ENCODE measurements around the gene CAMTA1. TPM values are rescaled to one million over a fixed set of nuclear protein-coding genes. Genes with fewer than 3 reads are reported as not detected.

Gene CAMTA1
- total and polyA plus RNA-seq, 9 of the 15 experiments (the other 6 are each of a cell fraction or from before 2014, with no cell fraction given): 43.9 to 161 (median 65.9) TPM

DNA sequence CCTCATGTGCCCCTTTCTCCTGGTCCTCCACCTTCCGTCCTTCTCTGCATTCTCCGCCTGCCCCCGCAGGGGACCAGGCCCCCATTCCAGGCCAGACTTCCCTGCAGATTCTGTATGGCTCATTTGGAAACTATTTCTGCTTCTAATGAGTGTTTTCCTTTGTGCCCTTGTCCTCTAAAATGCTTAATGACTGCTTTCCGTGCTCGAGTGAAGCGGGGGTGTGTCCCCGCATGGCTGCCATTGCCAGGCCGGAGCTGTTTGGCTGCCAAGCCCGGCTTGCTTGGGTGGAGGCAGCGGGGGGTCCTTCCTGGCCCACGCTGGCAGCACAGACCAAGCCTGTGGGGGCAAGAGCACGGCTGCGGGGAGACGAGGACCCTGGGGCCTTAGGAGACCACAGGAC is 686.6 kb downstream of the CAMTA1 start:
- Histone ChIP-seq H3K9me3 (replicated peaks; ENCODE audit: control insufficient read depth, insufficient read depth, low read depth, low read length) (no peaks in the 10 kb centered on the region), H3K27me3 (ENCODE audit: control insufficient read depth in 2 of 2, insufficient read depth in 2 of 2, low read length in 2 of 2) (peaks cover 23 to 95% of the 10 kb centered on the region in 2 experiments; a peak in 4 of 5 replicates), H3K4me2 (ENCODE audit: insufficient read depth, low read length) (no peak overlapping the region), H3K9ac (ENCODE audit: insufficient read depth in 1 of 2, low read depth in 2 of 2, low read length in 2 of 2) (no peak overlapping the region), H3K4me1 (replicated peaks in 1 of 2; ENCODE audit: control insufficient read depth in 2 of 2, insufficient read depth in 2 of 2, low read length in 2 of 2) (no peaks in the 10 kb centered on the region), H3K27ac (ENCODE audit: extremely low read depth, low read depth, low read length) (no peak overlapping the region), H3K36me3 (ENCODE audit: control insufficient read depth, insufficient read depth, low read length) (no peaks in the 10 kb centered on the region), H3K9me1 (ENCODE audit: control insufficient read depth, insufficient read depth, low read length) (no peaks in the 10 kb centered on the region), H3K4me3 (no peak overlapping the region), H2AFZ (ENCODE audit: low read depth, low read length) (no peak overlapping the region), H3K79me2 (ENCODE audit: control insufficient read depth, insufficient read depth, low read length) (no peaks in the 10 kb centered on the region), H4K20me1 (replicated peaks; ENCODE audit: control insufficient read depth, insufficient read depth, low read length) (peaks cover 20% of the 10 kb centered on the region; the same call in 1 of the 2 replicates)
- no peak for DNase-seq (ENCODE audit: extremely low read depth in 1 of 4, low spot score in 3 of 4)
- no peak for ATAC-seq
- in situ Hi-C loops (cut with MboI): no loop called here
- FAIRE-seq: no peak
- ChIA-PET POLR2A (no interaction called here), CTCF (ENCODE audit: low intra/inter-chr PET ratio) (no interaction called here)
- no TSS peak for BruUV-seq (replicated peaks)
- intact Hi-C loops (cut with micrococcal nuclease): no loop called here
- WGBS (ENCODE audit: insufficient coverage, low coverage, missing lambda C conversion rate): under 1% methylated on average over 14 of the region's 14 CpGs
- TF ChIP-seq SMARCE1 (IDR thresholded peaks at IDR 0.05) (no peak), STAG1 (CRISPR knock-in tag; IDR thresholded peaks at IDR 0.05; ENCODE audit: borderline replicate concordance) (no peak), RBM22 (IDR thresholded peaks at IDR 0.05; ENCODE audit: low read depth, low read length, poor library complexity, severe bottlenecking) (no peak), SREBF1 (IDR thresholded peaks at IDR 0.05; ENCODE audit: borderline replicate concordance, low read depth, low read length) (no peak), CHD4 (IDR thresholded peaks at IDR 0.05; ENCODE audit: insufficient read depth, insufficient replicate concordance, low read depth, low read length, poor library complexity, severe bottlenecking) (no peak), SIN3B (IDR thresholded peaks at IDR 0.05; ENCODE audit: low read depth) (no peak), GABPB2 (CRISPR knock-in tag; conservative IDR thresholded peaks at IDR 0.05) (no peak), HDAC8 (tag; IDR thresholded peaks at IDR 0.05) (no peak), ARID1B (IDR thresholded peaks at IDR 0.05) (no peak), NCOR1 (IDR thresholded peaks at IDR 0.05) (no peak), ZNF740 (CRISPR knock-in tag; IDR thresholded peaks at IDR 0.05) (no peak), ZNF740 (tag; IDR thresholded peaks at IDR 0.05) (no peak), TEAD1 (CRISPR knock-in tag; IDR thresholded peaks at IDR 0.05) (no peak), JUND (IDR thresholded peaks at IDR 0.05; ENCODE audit: borderline replicate concordance, low read depth, low read length) (no peak), JUND (tag; IDR thresholded peaks at IDR 0.05; ENCODE audit: borderline replicate concordance, low read depth, low read length) (no peak), KLF16 (IDR thresholded peaks at IDR 0.05) (no peak), KAT2B (IDR thresholded peaks at IDR 0.05; ENCODE audit: low read depth, low read length) (no peak)
- TF ChIP-seq, protein P1, sequence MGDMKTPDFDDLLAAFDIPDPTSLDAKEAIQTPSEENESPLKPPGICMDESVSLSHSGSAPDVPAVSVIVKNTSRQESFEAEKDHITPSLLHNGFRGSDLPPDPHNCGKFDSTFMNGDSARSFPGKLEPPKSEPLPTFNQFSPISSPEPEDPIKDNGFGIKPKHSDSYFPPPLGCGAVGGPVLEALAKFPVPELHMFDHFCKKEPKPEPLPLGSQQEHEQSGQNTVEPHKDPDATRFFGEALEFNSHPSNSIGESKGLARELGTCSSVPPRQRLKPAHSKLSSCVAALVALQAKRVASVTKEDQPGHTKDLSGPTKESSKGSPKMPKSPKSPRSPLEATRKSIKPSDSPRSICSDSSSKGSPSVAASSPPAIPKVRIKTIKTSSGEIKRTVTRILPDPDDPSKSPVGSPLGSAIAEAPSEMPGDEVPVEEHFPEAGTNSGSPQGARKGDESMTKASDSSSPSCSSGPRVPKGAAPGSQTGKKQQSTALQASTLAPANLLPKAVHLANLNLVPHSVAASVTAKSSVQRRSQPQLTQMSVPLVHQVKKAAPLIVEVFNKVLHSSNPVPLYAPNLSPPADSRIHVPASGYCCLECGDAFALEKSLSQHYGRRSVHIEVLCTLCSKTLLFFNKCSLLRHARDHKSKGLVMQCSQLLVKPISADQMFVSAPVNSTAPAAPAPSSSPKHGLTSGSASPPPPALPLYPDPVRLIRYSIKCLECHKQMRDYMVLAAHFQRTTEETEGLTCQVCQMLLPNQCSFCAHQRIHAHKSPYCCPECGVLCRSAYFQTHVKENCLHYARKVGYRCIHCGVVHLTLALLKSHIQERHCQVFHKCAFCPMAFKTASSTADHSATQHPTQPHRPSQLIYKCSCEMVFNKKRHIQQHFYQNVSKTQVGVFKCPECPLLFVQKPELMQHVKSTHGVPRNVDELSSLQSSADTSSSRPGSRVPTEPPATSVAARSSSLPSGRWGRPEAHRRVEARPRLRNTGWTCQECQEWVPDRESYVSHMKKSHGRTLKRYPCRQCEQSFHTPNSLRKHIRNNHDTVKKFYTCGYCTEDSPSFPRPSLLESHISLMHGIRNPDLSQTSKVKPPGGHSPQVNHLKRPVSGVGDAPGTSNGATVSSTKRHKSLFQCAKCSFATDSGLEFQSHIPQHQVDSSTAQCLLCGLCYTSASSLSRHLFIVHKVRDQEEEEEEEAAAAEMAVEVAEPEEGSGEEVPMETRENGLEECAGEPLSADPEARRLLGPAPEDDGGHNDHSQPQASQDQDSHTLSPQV (IDR thresholded peaks at IDR 0.05): no peak
